Astrocyte of the cerebellum (primary cell): ENCODE data around the gene FER1L5.

Experiments
- DNase-seq: peaks from one replicate; pipeline ENCODE4 v3.0.0-alpha.2; 2011; ENCODE audit warnings: low read depth
- H3K4me3 ChIP-seq: 2 replicates; pipeline ENCODE4 v1.5.1; 2011; ENCODE audit warnings: mild to moderate bottlenecking, low read depth, low read length, moderate library complexity
- CTCF ChIP-seq: IDR thresholded peaks from 2 replicates; pipeline ENCODE4 v1.5.1; 2012; ENCODE audit warnings: low read length, low read depth, moderate library complexity, mild to moderate bottlenecking; ENCODE audit errors: missing control alignments
- in situ Hi-C: cut with HindIII; loops from 2 replicates; pipeline ENCODE4 v1.10.0; 2017; ENCODE audit warnings: low sequenced_read_pairs

FER1L5 gene

GRCh38 chr2:96642564-96643360 is at the start of gene FER1L5:
Gene FER1L5, plus strand, starts transcription at chr2:96642764. Its CDS starts 73 bp downstream, at chr2:96642837.
- H3K4me3 ChIP-seq = peak within 1 kb of the TSS; percentile 40
- in situ Hi-C loops = no loop called here
- TF ChIP-seq CTCF = no peak
- peak; percentile 20 for DNase-seq

GRCh38 chr2:96594282-96594681 is 48.3 kb upstream of the FER1L5 start:
- in situ Hi-C loops = no loop called here
- DNase-seq = no peak
- TF ChIP-seq CTCF = no peak
- H3K4me3 ChIP-seq = no peak overlapping the region

GRCh38 chr2:96594691-96595152 is 47.8 kb upstream of the FER1L5 start:
- H3K4me3 ChIP-seq = no peak overlapping the region
- no peak for DNase-seq

GRCh38 chr2:96596596-96596995 is 46.0 kb upstream of the FER1L5 start:
- H3K4me3 ChIP-seq = no peak overlapping the region
- no peak for TF ChIP-seq CTCF
- no peak for DNase-seq
- in situ Hi-C loops = no loop called here

More at GRCh38 chr2:96594691-96595152, 47.8 kb upstream of the FER1L5 start:
- in situ Hi-C loops = no loop called here
- no peak for TF ChIP-seq CTCF

GRCh38 chr2:96599941-96600340 is 42.6 kb upstream of the FER1L5 start:
- no peak for TF ChIP-seq CTCF
- in situ Hi-C loops = no loop called here

GRCh38 chr2:96601382-96602292 is 40.9 kb upstream of the FER1L5 start:
- no peak for TF ChIP-seq CTCF
- DNase-seq = no peak
- H3K4me3 ChIP-seq = no peak overlapping the region
- in situ Hi-C loops = no loop called here

More at GRCh38 chr2:96599941-96600340, 42.6 kb upstream of the FER1L5 start:
- H3K4me3 ChIP-seq = no peak overlapping the region
- no peak for DNase-seq
